Type B pancreatic cell (in vitro differentiated cells): Measurements from ENCODE around the gene PPP1R15B. TPM values are rescaled to one million over a fixed set of nuclear protein-coding genes. Genes with fewer than 3 reads are reported as not detected.

ENCODE experiments used
- DNase-seq: peaks from one replicate; pipeline ENCODE4 v3.0.0; 2021; ENCODE audit warnings: mixed read lengths; ENCODE audit not compliant: unreplicated experiment; ENCODE audit errors: extremely low spot score
- H3K27ac Mint-ChIP-seq: 2 replicates; pipeline ENCODE4 v1.8.0; 2021; ENCODE audit warnings: mild to moderate bottlenecking, mixed read lengths
- H3K27me3 Mint-ChIP-seq: 2 replicates; pipeline ENCODE4 v1.8.0; 2021; ENCODE audit warnings: mixed read lengths
- H3K36me3 Mint-ChIP-seq: 2 replicates; pipeline ENCODE4 v1.8.0; 2021; ENCODE audit warnings: mixed read lengths
- H3K4me1 Mint-ChIP-seq: one replicate; pipeline ENCODE4 v1.8.0; 2021; ENCODE audit warnings: mixed read lengths; ENCODE audit not compliant: unreplicated experiment
- H3K4me3 Mint-ChIP-seq: 2 replicates; pipeline ENCODE4 v1.8.0; 2021; ENCODE audit warnings: mild to moderate bottlenecking, mixed read lengths
- H3K9me3 Mint-ChIP-seq: 2 replicates; pipeline ENCODE4 v1.8.0; 2021; ENCODE audit warnings: mixed read lengths
- CTCF ChIP-seq: fragments of 200-600 bp; sonication (generic); conservative IDR thresholded peaks from 2 replicates; pipeline ENCODE4 v1.5.0; 2021; ENCODE audit warnings: antibody characterized with exemption, mild to moderate bottlenecking
- total RNA-seq: library from RNA; stranded (reverse); gene quantifications from 2 replicates; pipeline ENCODE4 v1.2.1, GENCODE V29; 2021; ENCODE audit warnings: low replicate concordance

PPP1R15B gene
- total RNA-seq, 1 donor from 2014 or later, result 43.3 TPM

DNA sequence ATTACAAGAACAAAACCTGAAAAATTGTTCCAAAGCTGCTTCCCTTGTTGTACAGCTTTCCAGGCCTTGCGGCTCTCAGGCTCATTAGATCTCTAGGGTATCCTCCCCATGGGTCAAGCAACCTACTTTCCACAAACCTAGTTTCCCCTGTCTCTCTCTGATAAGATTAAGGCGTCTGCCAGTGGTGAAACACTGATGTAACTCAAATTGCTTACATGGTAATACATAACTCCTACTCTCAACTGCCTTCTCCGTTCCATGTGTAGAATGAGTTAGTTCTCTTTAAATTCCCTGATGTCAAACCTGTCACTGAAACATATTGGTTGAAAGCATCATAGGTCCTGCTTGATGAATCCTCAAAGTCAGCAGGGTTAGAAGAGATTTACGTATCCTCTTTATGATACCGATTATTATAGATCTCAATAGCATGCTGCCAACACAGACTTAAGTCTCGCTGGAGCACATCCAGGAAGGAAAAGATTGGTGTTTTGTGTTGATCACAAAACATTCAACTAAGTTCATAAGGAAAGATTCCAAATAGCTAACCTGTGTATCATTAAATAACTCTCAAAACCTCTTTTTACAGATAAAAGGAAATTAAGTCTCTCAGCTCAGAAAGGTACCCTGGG lies 10.6 kb downstream of the PPP1R15B start:
- H3K27me3 Mint-ChIP-seq, result no peaks in the 10 kb centered on the region
- H3K4me3 Mint-ChIP-seq, result no peak overlapping the region
- H3K9me3 Mint-ChIP-seq, result no peaks in the 10 kb centered on the region
- H3K36me3 Mint-ChIP-seq, result peaks cover 15% of the 10 kb centered on the region
- peak overlapping the region; percentile 41 for H3K27ac Mint-ChIP-seq
- no peak for DNase-seq
- peaks cover 7% of the 10 kb centered on the region for H3K4me1 Mint-ChIP-seq
- TF ChIP-seq CTCF, result no peak

DNA sequence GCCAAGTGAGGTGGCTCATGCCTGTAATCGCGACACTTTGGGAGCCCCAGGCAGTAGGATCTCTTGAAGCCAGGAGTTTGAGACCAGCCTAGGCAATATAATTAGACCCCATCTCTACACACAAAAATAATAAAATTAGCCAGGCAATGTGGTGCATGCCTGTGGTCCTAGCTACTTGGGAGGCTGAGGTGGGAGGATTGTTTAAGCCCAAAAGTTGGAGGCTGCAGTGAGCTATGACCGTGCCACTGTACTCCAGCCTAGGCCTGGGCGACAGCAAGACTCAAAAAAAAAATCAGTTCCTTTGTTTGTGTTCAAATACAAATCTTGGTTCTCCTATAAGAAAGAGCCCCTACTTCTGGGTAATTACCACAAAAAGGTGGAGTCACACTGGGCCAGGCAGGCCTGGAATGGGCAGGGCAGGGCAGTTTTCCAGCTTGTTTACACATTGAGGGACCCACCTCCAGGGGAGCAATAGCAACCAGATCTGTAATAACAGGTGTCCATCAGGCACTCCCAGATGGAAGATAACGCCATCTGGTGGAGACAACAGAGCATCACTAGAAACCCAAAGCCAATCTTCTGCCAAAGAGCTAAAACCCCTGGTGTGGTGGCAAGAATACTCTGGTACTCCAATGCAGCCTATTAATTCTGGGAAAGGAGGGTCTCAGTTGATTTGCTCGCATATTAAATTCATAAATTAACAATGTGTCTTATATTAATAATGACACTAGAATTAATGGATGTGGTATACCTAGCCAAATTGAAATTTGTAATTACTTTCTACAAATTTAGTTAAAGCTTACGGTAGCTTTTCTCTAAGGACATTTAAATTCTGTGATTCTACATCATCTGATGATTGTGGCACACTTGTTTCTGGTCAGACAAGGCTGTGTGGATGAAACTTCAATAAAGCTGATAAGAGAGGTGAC lies 13.2 kb downstream of the PPP1R15B start:
- Mint-ChIP-seq H3K36me3 (peaks cover 10% of the 10 kb centered on the region), H3K4me3 (no peak overlapping the region)

GRCh38 chr1:204396015-204396583 lies 15.5 kb downstream of the PPP1R15B start:
- peaks cover 9% of the 10 kb centered on the region for H3K36me3 Mint-ChIP-seq
- TF ChIP-seq CTCF, result no peak
- no peak for DNase-seq
- H3K27ac Mint-ChIP-seq, result no peak overlapping the region
- no peaks in the 10 kb centered on the region for H3K27me3 Mint-ChIP-seq
- no peaks in the 10 kb centered on the region for H3K4me1 Mint-ChIP-seq
- no peaks in the 10 kb centered on the region for H3K9me3 Mint-ChIP-seq
- no peak overlapping the region for H3K4me3 Mint-ChIP-seq

More for the DNA sequence above, 13.2 kb downstream of the PPP1R15B start:
- Mint-ChIP-seq H3K27me3 (no peaks in the 10 kb centered on the region), H3K4me1 (no peaks in the 10 kb centered on the region), H3K9me3 (no peaks in the 10 kb centered on the region), H3K27ac (peak overlapping the region; percentile 79)
- peak; percentile 90 for TF ChIP-seq CTCF
- no peak for DNase-seq

DNA sequence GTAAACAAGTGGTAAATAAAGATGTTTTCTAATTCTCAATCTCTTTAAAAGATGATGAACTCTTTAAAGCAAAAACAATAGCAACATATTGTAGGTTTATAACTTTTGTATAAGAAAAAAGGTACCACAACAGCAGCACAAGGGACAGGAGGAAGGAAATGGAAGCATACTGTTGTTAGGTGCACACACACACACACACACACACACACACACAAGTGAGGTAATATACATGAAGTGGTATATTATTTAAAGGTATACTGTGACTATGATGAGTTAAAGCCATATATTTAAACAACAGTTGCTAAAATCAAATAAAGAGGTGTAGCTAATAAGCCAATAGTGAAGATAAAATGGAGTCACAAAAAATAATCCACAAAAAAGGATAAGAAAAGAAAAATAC lies 20.0 kb downstream of the PPP1R15B start:
- no peak for TF ChIP-seq CTCF
- H3K4me3 Mint-ChIP-seq, result no peak overlapping the region
- no peaks in the 10 kb centered on the region for H3K36me3 Mint-ChIP-seq
- peaks cover 3% of the 10 kb centered on the region for H3K27me3 Mint-ChIP-seq
- no peaks in the 10 kb centered on the region for H3K9me3 Mint-ChIP-seq
- no peak overlapping the region for H3K27ac Mint-ChIP-seq
- H3K4me1 Mint-ChIP-seq, result no peaks in the 10 kb centered on the region
- no peak for DNase-seq

GRCh38 chr1:204390751-204391466 lies 20.7 kb downstream of the PPP1R15B start:
- no peak for DNase-seq
- H3K27me3 Mint-ChIP-seq, result peaks cover 3% of the 10 kb centered on the region
- H3K9me3 Mint-ChIP-seq, result no peaks in the 10 kb centered on the region
- H3K36me3 Mint-ChIP-seq, result no peaks in the 10 kb centered on the region
- no peak overlapping the region for H3K4me3 Mint-ChIP-seq
- TF ChIP-seq CTCF, result no peak
- H3K4me1 Mint-ChIP-seq, result no peaks in the 10 kb centered on the region
- H3K27ac Mint-ChIP-seq, result peak overlapping the region; percentile 35
